GM12878 (cell line): ENCODE data around the gene PHLDA3. TPM values are rescaled to one million over a fixed set of nuclear protein-coding genes. Genes with fewer than 3 reads are reported as not detected.

Experiments used
- ATAC-seq: fragments of 200-7000 bp; cut with Tn5 transposase; 3 replicates; pipeline ENCODE4 v1.9.1; 2020; ENCODE audit warnings: mild to moderate bottlenecking, moderate library complexity
- BruUV-seq: library from RNA; stranded (reverse); fragments of 400-500 nt; replicated peaks from 2 replicates; lab custom pipeline; 2021; lab: Mats Ljungman, UMichigan
- CTCF ChIA-PET: fragments of 300-600 bp; sonication (Branson Sonifier 250); formaldehyde crosslinking; extraction: SDS; loops from one replicate; lab custom pipeline; 2021; ENCODE audit warnings: inconsistent platforms; lab: Yijun Ruan, JAX
- POLR2A ChIA-PET: fragments of 350-600 bp; formaldehyde crosslinking; extraction: SDS; loops from one replicate; lab custom pipeline; 2021; ENCODE audit warnings: inconsistent platforms; lab: Charles Lee
- RAD21 ChIA-PET: fragments of 300-600 bp; sonication (Branson Sonifier 250); formaldehyde crosslinking; loops from one replicate; lab custom pipeline; 2023; ENCODE audit warnings: antibody characterized with exemption; ENCODE audit not compliant: unreplicated experiment; lab: Charles Lee
- SMC1A ChIA-PET: fragments of 300-600 bp; sonication (Branson Sonifier 250); formaldehyde crosslinking; loops from one replicate; lab custom pipeline; 2023; ENCODE audit not compliant: unreplicated experiment, uncharacterized antibody; lab: Charles Lee
- DNase-seq: peaks from one replicate; pipeline ENCODE4 v3.0.0-alpha.2; 2011; ENCODE audit warnings: low read depth, low spot score
- FAIRE-seq: peaks from 3 replicates; lab custom pipeline; 2011; peaks lifted over from hg19 to GRCh38; lab: Jason Lieb, UNC
- H2AFZ ChIP-seq: 2 replicates; pipeline ENCODE4 v1.6.0; 2011; ENCODE audit warnings: low read depth, low read length, control low read depth; ENCODE audit not compliant: control insufficient read depth
- H3K27ac ChIP-seq: 2 replicates; pipeline ENCODE4 v1.5.1; 2011; ENCODE audit warnings: control low read depth; ENCODE audit not compliant: control insufficient read depth, insufficient read depth
- H3K27me3 ChIP-seq, 2 experiments: replicated peaks in 1 of 2; 2 replicates each; pipeline versions ENCODE4 v1.6.0 to v1.6.1; 2011; ENCODE audit warnings: low read length in 1 of 2; ENCODE audit not compliant: control insufficient read depth in 2 of 2, insufficient read depth in 2 of 2
- H3K36me3 ChIP-seq, 2 experiments: 2 replicates each; pipeline ENCODE4 v1.5.1; 2011; ENCODE audit warnings: low read length in 1 of 2; ENCODE audit not compliant: control insufficient read depth in 2 of 2, insufficient read depth in 2 of 2
- H3K4me1 ChIP-seq: 2 replicates; pipeline ENCODE4 v1.6.1; 2011; ENCODE audit warnings: mild to moderate bottlenecking, low read length, moderate library complexity, mixed read lengths; ENCODE audit not compliant: control insufficient read depth, insufficient read depth
- H3K4me2 ChIP-seq: 2 replicates; pipeline ENCODE4 v1.6.0; 2011; ENCODE audit warnings: control low read depth; ENCODE audit not compliant: control insufficient read depth, insufficient read depth
- H3K4me3 ChIP-seq: fragments of 200-600 bp; sonication (generic); 2 replicates; pipeline ENCODE4 v1.5.1; 2016
- H3K79me2 ChIP-seq: 2 replicates; pipeline ENCODE4 v1.6.0; 2011; ENCODE audit warnings: low read length; ENCODE audit not compliant: control insufficient read depth, insufficient read depth
- H3K9ac ChIP-seq: 2 replicates; pipeline ENCODE4 v1.8.0; 2011; ENCODE audit warnings: low read length, control low read depth, mixed read lengths; ENCODE audit not compliant: control insufficient read depth, insufficient read depth
- H3K9me3 ChIP-seq: replicated peaks from 3 replicates; pipeline ENCODE4 v1.5.1; 2011; ENCODE audit warnings: mild to moderate bottlenecking, low read length; ENCODE audit not compliant: control insufficient read depth, insufficient read depth
- H4K20me1 ChIP-seq: 2 replicates; pipeline ENCODE4 v1.6.0; 2011; ENCODE audit not compliant: control insufficient read depth, insufficient read depth
- BHLHE40 ChIP-seq, 2 experiments: fragments of 450-650 bp in 1 of 2; IDR thresholded peaks; 2 replicates each; pipeline ENCODE4 v1.6.1; 2011 to 2017; ENCODE audit warnings: low read depth in 2 of 2, borderline replicate concordance in 1 of 2, improper control_type of control experiment in 1 of 2, low read length in 1 of 2, mild to moderate bottlenecking in 1 of 2
- EP300 ChIP-seq, 2 experiments: fragments of 150-350 bp in 1 of 2; IDR thresholded peaks; 2 replicates each; pipeline ENCODE4 v1.6.1; 2011 to 2012; ENCODE audit warnings: low read depth in 2 of 2, low read length in 2 of 2, borderline replicate concordance in 1 of 2, improper control_type of control experiment in 1 of 2, inconsistent platforms in 1 of 2; ENCODE audit not compliant: control insufficient read depth in 1 of 2
- IKZF2 ChIP-seq, 2 experiments: fragments of 450-650 bp; IDR thresholded peaks; 2 replicates each; pipeline ENCODE4 v1.6.1; 2017; ENCODE audit warnings: mild to moderate bottlenecking in 2 of 2, moderate library complexity in 2 of 2
- MEF2B ChIP-seq: fragments of 450-650 bp; IDR thresholded peaks from 2 replicates; pipeline ENCODE4 v1.6.1; 2018; ENCODE audit warnings: mild to moderate bottlenecking, moderate library complexity; ENCODE audit not compliant: partially characterized antibody, poor library complexity, severe bottlenecking
- NRF1 ChIP-seq: conservative IDR thresholded peaks from 2 replicates; pipeline ENCODE4 v1.6.1; 2011; ENCODE audit warnings: mild to moderate bottlenecking, low read depth, low read length, improper control_type of control experiment
- POLR2AphosphoS5 ChIP-seq: IDR thresholded peaks from 2 replicates; pipeline ENCODE4 v1.6.1; 2011; ENCODE audit warnings: mild to moderate bottlenecking, low read length, inconsistent platforms
- POU2F2 ChIP-seq: IDR thresholded peaks from 3 replicates; pipeline ENCODE4 v1.6.1; 2011; ENCODE audit warnings: low read depth, mild to moderate bottlenecking, low read length, borderline replicate concordance
- RCOR1 ChIP-seq: conservative IDR thresholded peaks from 2 replicates; pipeline ENCODE4 v1.6.1; 2012; ENCODE audit warnings: low read depth, low read length, improper control_type of control experiment
- SIX5 ChIP-seq: IDR thresholded peaks from 2 replicates; pipeline ENCODE4 v1.6.1; 2011; ENCODE audit warnings: mild to moderate bottlenecking, low read depth, low read length, moderate library complexity; ENCODE audit not compliant: severe bottlenecking
- SREBF1 ChIP-seq: IDR thresholded peaks from 2 replicates; pipeline ENCODE4 v1.6.1; 2012; ENCODE audit warnings: mild to moderate bottlenecking, low read length
- SUPT20H ChIP-seq: IDR thresholded peaks from 2 replicates; pipeline ENCODE4 v1.6.1; 2011; ENCODE audit warnings: low read depth, mild to moderate bottlenecking, low read length, moderate library complexity, borderline replicate concordance; ENCODE audit not compliant: control insufficient read depth
- YBX1 ChIP-seq: fragments of 450-650 bp; IDR thresholded peaks from 2 replicates; pipeline ENCODE4 v1.6.1; 2016; ENCODE audit warnings: antibody characterized with exemption
- ZBED1 ChIP-seq: IDR thresholded peaks from 2 replicates; pipeline ENCODE4 v1.6.1; 2016; ENCODE audit warnings: borderline replicate concordance
- WGBS: methylation state at CpG from one replicate; pipeline ENCODE4 v1.1.6; 2016; ENCODE audit warnings: low lambda C conversion rate; ENCODE audit not compliant: insufficient replicate concordance, insufficient coverage; ENCODE audit errors: missing lambda C conversion rate; 5-methylcytosine and 5-hydroxymethylcytosine counted together
- in situ Hi-C: fragments of 300-500 bp; cut with MboI; formaldehyde crosslinking; loops from 9 replicates; pipeline ENCODE4 v1.14.3; 2018; ENCODE audit warnings: mixed read lengths
- intact Hi-C: fragments of 100-400 bp; cut with micrococcal nuclease; formaldehyde crosslinking; loops from one replicate; pipeline ENCODE4 v1.14.2; 2022; ENCODE audit not compliant: unreplicated experiment
- polyA plus RNA-seq, 11 experiments: library from polyadenylated mRNA; depleted of rRNA in 4 of 11; unstranded in 6 of 11; stranded (reverse) in 5 of 11; fragments of >200 nt; fragmentation: Nextera tagmentation in 4 of 11; fragmentation: Illumina TruSeq in 1 of 11; extraction: Ambion mirVana in 4 of 11; extraction: Trizol in 1 of 11; gene quantifications; 1 replicate in 1 of 11; 2 replicates in 10 of 11; pipeline versions ENCODE4 v1.2.1 to v1.2.3, GENCODE V29; 2011 to 2016; ENCODE audit warnings: inconsistent platforms in 2 of 11, missing spikeins in 2 of 11, low read depth in 1 of 11
- total RNA-seq, 4 experiments: library from RNA; depleted of rRNA in 3 of 4; stranded (reverse); fragments of >200 nt in 3 of 4; fragmentation: Illumina TruSeq in 1 of 4; extraction: Trizol in 1 of 4; gene quantifications; 2 replicates each; pipeline versions ENCODE4 v1.2.1 to v1.2.3, GENCODE V29; 2013 to 2021
- TF ChIP-seq, protein P1 (sequence below): fragments of 450-650 bp; conservative IDR thresholded peaks from 2 replicates; pipeline ENCODE4 v1.6.1; 2017; ENCODE audit warnings: mild to moderate bottlenecking, moderate library complexity
- TF ChIP-seq, protein P2 (sequence below): fragments of 450-650 bp; IDR thresholded peaks from 2 replicates; pipeline ENCODE4 v1.6.1; 2017; ENCODE audit warnings: mild to moderate bottlenecking, moderate library complexity

PHLDA3 gene
- total and polyA plus RNA-seq, 10 of the 15 experiments (the other 5 are each of a cell fraction or from before 2014, with no cell fraction given), result 0.60 to 57.4 (median 21.8) TPM

DNA sequence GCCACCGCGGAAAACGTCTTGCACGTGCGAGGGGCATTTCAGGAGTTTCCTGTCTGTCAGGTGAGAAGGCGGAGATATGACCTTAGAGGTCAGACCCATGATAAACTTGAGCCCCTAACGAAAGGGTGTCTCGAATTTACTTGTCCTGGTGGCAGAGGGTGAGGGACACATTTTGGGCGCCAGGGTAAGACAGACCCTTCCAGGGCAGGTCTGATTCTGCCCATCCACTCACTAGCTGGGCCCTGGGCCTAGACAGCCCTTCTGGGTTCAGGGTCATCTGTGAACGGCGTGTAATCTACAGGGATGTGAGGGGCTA, 38.3 kb upstream of the PHLDA3 start (continued):
- TF ChIP-seq BHLHE40 (IDR thresholded peaks at IDR 0.05; ENCODE audit: borderline replicate concordance in 1 of 2, low read depth in 2 of 2, low read length in 1 of 2), result peak in 1 of 2 experiments; percentile 92; a peak in 2 of 4 replicates
- no peak for TF ChIP-seq YBX1

DNA sequence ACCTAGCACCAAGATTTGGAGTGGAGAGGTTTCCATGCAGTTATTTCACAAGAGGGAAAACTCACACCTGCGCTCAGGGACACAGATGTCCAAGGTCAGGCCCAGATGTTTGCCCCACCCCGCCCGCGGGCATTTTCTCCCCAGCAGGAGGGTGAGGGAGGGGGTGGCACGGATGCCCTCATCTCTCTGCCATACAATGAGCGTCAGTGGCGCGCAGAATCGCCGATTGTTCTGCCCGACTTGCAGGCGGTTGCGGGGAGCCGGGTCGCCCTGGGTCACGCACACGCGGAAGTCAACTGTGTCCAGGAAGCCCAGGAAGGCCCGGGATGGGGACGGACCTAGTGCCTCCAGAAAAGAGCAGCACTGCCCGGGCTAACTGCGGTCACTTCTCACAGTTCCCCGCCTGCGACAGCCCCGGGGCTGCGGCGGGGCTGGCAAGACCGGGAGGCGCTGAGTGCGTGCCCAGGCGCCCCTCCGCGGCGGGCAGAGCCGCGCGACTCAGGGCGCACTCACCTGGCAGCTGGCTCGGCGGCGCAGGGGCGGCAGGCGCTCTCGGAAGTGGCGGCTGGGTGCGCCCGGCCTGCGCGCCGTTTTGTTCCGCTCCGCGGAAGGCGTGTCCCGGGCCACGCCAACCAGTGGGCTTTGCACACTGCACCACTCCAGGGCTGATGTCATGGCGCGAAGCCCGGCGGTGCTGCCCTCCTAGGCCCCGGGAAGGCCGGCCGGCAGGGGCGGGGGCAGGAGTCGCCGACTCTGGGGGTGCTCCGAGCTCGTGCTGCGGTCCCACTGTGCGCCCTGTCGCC, 37.8 kb upstream of the PHLDA3 start, which contains the start of gene CSRP1:
Gene CSRP1 (minus strand): TSS at position 567 of the 803 bp plus-strand sequence. CDS start 10,820 bp downstream, outside the sequence.
- under 1% methylated on average over 69 of the region's 71 CpGs for WGBS
- Histone ChIP-seq H3K9ac (peak within 1 kb of the TSS; percentile 83), H3K27me3 (no peaks in the 10 kb centered on the region), H3K9me3 (no peaks in the 10 kb centered on the region), H3K36me3 (no peaks in the 10 kb centered on the region; a peak in 1 of 4 replicates), H3K4me3 (peak within 1 kb of the TSS; percentile 95), H3K4me2 (peak within 1 kb of the TSS; percentile 98), H2AFZ (peak within 1 kb of the TSS; percentile 90), H4K20me1 (no peaks in the 10 kb centered on the region), H3K79me2 (peaks cover 29% of the 10 kb centered on the region), H3K27ac (peak within 1 kb of the TSS; percentile 83), H3K4me1 (peaks cover 37% of the 10 kb centered on the region)
- ChIA-PET POLR2A (interaction anchor here (0.6 to 3.4 kb wide), 6 partner anchors 10 to 844 kb away, joined by 4 to 17 read pairs (median 5); partner anchors contain the start of gene PHLDA3), SMC1A (interaction anchor here (2.2 to 18.7 kb wide), 3 partner anchors 10 to 58 kb away, joined by 10 to 514 read pairs (median 12); no protein-coding TSS in a partner anchor), CTCF (interaction anchor here (1.2 to 11.0 kb wide), 6 partner anchors 8 to 71 kb away, joined by 3 to 198 read pairs (median 8); no protein-coding TSS in a partner anchor), RAD21 (interaction anchor here (0.9 to 15.3 kb wide), 5 partner anchors 25 to 101 kb away, joined by 3 to 505 read pairs (median 5); partner anchors contain the start of gene PHLDA3)
- FAIRE-seq (no peak), ATAC-seq (peak; percentile 91), DNase-seq (peak; percentile 39)
- TSS peak; percentile 63 for BruUV-seq
- intact Hi-C loops (no loop called here), in situ Hi-C loops (no loop called here)
- TF ChIP-seq MEF2B (no peak), POLR2AphosphoS5 (peak; percentile 87; the same call in 1 of the 2 replicates), RCOR1 (no peak), SREBF1 (no peak), POU2F2 (0 out of 3 replicates have a peak, but pooled peaks have one; percentile 8), SIX5 (no peak), SUPT20H (no peak), NRF1 (no peak), ZBED1 (no peak), IKZF2 (IDR thresholded peaks at IDR 0.05) (peak in 1 of 2 experiments; percentile 57; a peak in 2 of 4 replicates), EP300 (IDR thresholded peaks at IDR 0.05; ENCODE audit: borderline replicate concordance in 1 of 2, control insufficient read depth in 1 of 2, low read depth in 2 of 2, low read length in 2 of 2) (no peak)
- TF ChIP-seq, protein P1, sequence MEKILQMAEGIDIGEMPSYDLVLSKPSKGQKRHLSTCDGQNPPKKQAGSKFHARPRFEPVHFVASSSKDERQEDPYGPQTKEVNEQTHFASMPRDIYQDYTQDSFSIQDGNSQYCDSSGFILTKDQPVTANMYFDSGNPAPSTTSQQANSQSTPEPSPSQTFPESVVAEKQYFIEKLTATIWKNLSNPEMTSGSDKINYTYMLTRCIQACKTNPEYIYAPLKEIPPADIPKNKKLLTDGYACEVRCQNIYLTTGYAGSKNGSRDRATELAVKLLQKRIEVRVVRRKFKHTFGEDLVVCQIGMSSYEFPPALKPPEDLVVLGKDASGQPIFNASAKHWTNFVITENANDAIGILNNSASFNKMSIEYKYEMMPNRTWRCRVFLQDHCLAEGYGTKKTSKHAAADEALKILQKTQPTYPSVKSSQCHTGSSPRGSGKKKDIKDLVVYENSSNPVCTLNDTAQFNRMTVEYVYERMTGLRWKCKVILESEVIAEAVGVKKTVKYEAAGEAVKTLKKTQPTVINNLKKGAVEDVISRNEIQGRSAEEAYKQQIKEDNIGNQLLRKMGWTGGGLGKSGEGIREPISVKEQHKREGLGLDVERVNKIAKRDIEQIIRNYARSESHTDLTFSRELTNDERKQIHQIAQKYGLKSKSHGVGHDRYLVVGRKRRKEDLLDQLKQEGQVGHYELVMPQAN, result peak; percentile 87
- TF ChIP-seq, protein P2, sequence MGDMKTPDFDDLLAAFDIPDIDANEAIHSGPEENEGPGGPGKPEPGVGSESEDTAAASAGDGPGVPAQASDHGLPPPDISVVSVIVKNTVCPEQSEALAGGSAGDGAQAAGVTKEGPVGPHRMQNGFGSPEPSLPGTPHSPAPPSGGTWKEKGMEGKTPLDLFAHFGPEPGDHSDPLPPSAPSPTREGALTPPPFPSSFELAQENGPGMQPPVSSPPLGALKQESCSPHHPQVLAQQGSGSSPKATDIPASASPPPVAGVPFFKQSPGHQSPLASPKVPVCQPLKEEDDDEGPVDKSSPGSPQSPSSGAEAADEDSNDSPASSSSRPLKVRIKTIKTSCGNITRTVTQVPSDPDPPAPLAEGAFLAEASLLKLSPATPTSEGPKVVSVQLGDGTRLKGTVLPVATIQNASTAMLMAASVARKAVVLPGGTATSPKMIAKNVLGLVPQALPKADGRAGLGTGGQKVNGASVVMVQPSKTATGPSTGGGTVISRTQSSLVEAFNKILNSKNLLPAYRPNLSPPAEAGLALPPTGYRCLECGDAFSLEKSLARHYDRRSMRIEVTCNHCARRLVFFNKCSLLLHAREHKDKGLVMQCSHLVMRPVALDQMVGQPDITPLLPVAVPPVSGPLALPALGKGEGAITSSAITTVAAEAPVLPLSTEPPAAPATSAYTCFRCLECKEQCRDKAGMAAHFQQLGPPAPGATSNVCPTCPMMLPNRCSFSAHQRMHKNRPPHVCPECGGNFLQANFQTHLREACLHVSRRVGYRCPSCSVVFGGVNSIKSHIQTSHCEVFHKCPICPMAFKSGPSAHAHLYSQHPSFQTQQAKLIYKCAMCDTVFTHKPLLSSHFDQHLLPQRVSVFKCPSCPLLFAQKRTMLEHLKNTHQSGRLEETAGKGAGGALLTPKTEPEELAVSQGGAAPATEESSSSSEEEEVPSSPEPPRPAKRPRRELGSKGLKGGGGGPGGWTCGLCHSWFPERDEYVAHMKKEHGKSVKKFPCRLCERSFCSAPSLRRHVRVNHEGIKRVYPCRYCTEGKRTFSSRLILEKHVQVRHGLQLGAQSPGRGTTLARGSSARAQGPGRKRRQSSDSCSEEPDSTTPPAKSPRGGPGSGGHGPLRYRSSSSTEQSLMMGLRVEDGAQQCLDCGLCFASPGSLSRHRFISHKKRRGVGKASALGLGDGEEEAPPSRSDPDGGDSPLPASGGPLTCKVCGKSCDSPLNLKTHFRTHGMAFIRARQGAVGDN, result peak; percentile 91
